Kidney glomerular epithelial cell (primary cell): Measurements from ENCODE around the gene AS3MT.
A peak's percentile ranks its signal among the peaks of the same experiment; 100 is the strongest.

ENCODE experiments used
- DNase-seq: peaks from one replicate; lab custom pipeline; 2025; lab: John Stamatoyannopoulos, UW

The AS3MT gene

GRCh38 chr10:102855731-102856436 lies 13.4 kb upstream of the AS3MT start:
- peak; percentile 83 for DNase-seq

GRCh38 chr10:102856758-102857424 lies 12.4 kb upstream of the AS3MT start:
- no peak for DNase-seq

GRCh38 chr10:102859911-102860310 lies 9.4 kb upstream of the AS3MT start:
- no peak for DNase-seq

GRCh38 chr10:102863660-102864059 lies 5.6 kb upstream of the AS3MT start:
- DNase-seq, result no peak

- DNase-seq, result no peak
These were observed 3.6 kb upstream of the AS3MT start for GRCh38 chr10:102865620-102866019.

- DNase-seq, result no peak
These were observed 386 bp upstream of the AS3MT start for GRCh38 chr10:102868911-102869257.

GRCh38 chr10:102870221-102870620 lies 951 bp downstream of the AS3MT start:
- DNase-seq, result no peak

GRCh38 chr10:102872163-102872562 lies 2.9 kb downstream of the AS3MT start:
- no peak for DNase-seq

GRCh38 chr10:102876747-102877153 lies 7.5 kb downstream of the AS3MT start:
- no peak for DNase-seq

GRCh38 chr10:102878629-102879028 lies 9.4 kb downstream of the AS3MT start:
- DNase-seq, result no peak

GRCh38 chr10:102880256-102880655 lies 11.0 kb downstream of the AS3MT start:
- no peak for DNase-seq

GRCh38 chr10:102888048-102888447 lies 18.8 kb downstream of the AS3MT start:
- DNase-seq, result no peak

GRCh38 chr10:102894466-102895213 lies 25.4 kb downstream of the AS3MT start:
- DNase-seq, result no peak

GRCh38 chr10:102900006-102900405 lies 30.7 kb downstream of the AS3MT start:
- DNase-seq, result no peak

- DNase-seq, result no peak
These were observed 35.1 kb downstream of the AS3MT start for GRCh38 chr10:102904346-102904745.

- no peak for DNase-seq
These were observed 37.2 kb downstream of the AS3MT start for GRCh38 chr10:102906507-102906906.

GRCh38 chr10:102914781-102915180 lies 45.5 kb downstream of the AS3MT start:
- no peak for DNase-seq

GRCh38 chr10:102916173-102916572 lies 46.9 kb downstream of the AS3MT start:
- DNase-seq, result no peak

- DNase-seq, result peak; percentile 41
These were observed 48.2 kb downstream of the AS3MT start for GRCh38 chr10:102917314-102917961.

- peak; percentile 99 for DNase-seq
These were observed 48.9 kb downstream of the AS3MT start, which contains the start of gene CNNM2 for GRCh38 chr10:102917962-102918816. Gene CNNM2, plus strand, starts transcription at chr10:102918294. Its CDS starts 187 bp downstream, at chr10:102918481.

- no peak for DNase-seq
These were observed 49.6 kb downstream of the AS3MT start for GRCh38 chr10:102918817-102919245.
